Pancreas (tissue), 10 donors: ENCODE results near the gene XRCC3. TPM values are rescaled to one million over a fixed set of nuclear protein-coding genes. Genes with fewer than 3 reads are reported as not detected.

Experiments used
- ATAC-seq, 4 donors: fragments of 200-7000 bp; cut with Tn5 transposase; one replicate each; pipeline versions ENCODE4 v1.8.0 to v1.9.1; 2020; ENCODE audit warnings: mild to moderate bottlenecking in 4 of 4, moderate library complexity in 4 of 4
- DNase-seq, 6 donors: peaks; one replicate each; pipeline ENCODE4 v3.0.0-alpha.2; 2020
- FAIRE-seq: peaks from 2 replicates; lab custom pipeline; 2012; peaks lifted over from hg19 to GRCh38; lab: Jason Lieb, UNC
- H3K27ac ChIP-seq, 4 donors: fragments of 200-600 bp; sonication (generic); 1 replicate in 3 of 4; 2 replicates in 1 of 4; pipeline versions ENCODE4 v1.5.0 to v1.8.0; 2020
- H3K27me3 ChIP-seq, 4 donors: fragments of 200-600 bp; one replicate each; pipeline ENCODE4 v1.8.0; 2021
- H3K36me3 ChIP-seq, 3 donors: fragments of 200-600 bp; sonication (generic) in 1 of 3; one replicate each; pipeline versions ENCODE4 v1.5.0 to v1.8.0; 2020 to 2021
- H3K4me1 ChIP-seq, 3 donors: fragments of 200-600 bp; one replicate each; pipeline ENCODE4 v1.8.0; 2021
- H3K4me3 ChIP-seq, 4 donors: fragments of 200-600 bp; sonication (generic) in 2 of 4; one replicate each; pipeline versions ENCODE4 v1.5.0 to v1.8.0; 2020 to 2021
- H3K9me3 ChIP-seq, 4 donors: fragments of 200-600 bp; one replicate each; pipeline ENCODE4 v1.8.0; 2021
- WGBS, 2 donors: extraction: QIAGEN DNeasy Blood & Tissue Kit; methylation state at CpG; one replicate each; pipeline ENCODE4 v1.1.7; 2013; 5-methylcytosine and 5-hydroxymethylcytosine counted together
- intact Hi-C, 3 donors: fragments of 100-400 bp; cut with DNase I; formaldehyde crosslinking; loops; one replicate each; pipeline versions ENCODE4 v1.11.1 to v1.14.2; 2022
- polyA plus RNA-seq, 2 donors: library from polyadenylated mRNA; stranded (reverse); fragments of 200-250 nt; gene quantifications; one replicate each; pipeline ENCODE4 v1.2.3, GENCODE V29; 2013
- total RNA-seq, 6 donors: library from RNA; stranded (reverse); fragmentation: NEBNext Ultra II Directional in 4 of 6; extraction: Animal tissue kit (Norgen Biotek cat#: 25700) in 4 of 6; gene quantifications; one replicate each; pipeline versions ENCODE4 v1.2.1 to v1.2.4, GENCODE V29; 2021 to 2023
- TF ChIP-seq, protein P1 (sequence below), 4 donors: fragments of 200-600 bp; sonication (generic) in 3 of 4; IDR thresholded peaks; one replicate each; pipeline versions ENCODE4 v1.5.0 to v1.8.0; 2021; ENCODE audit warnings: antibody characterized with exemption in 4 of 4
- donor health status: healthy with polysubstance abuse.
- donor health status: DM: no; HTN: no; CAD: no; lungs with moderate emphysema.
- donor health status: DM: no; HTN: no; CAD: no.
- donor health status: control.
- donor health status: control.
- donor health status: Bipolar disorder and iron deficiency.
- donor health status: DM: yes; HTN: yes; CAD: no.
- donor health status: DM: no; HTN: no; CAD: no.
- donor health status: DM: no; HTN: no; CAD: no.
- donor health status: DM: yes; HTN: yes; CAD: no.

The XRCC3 gene
- total and polyA plus RNA-seq, 8 donors = 1.7 to 5.2 (median 3.0) TPM

DNA sequence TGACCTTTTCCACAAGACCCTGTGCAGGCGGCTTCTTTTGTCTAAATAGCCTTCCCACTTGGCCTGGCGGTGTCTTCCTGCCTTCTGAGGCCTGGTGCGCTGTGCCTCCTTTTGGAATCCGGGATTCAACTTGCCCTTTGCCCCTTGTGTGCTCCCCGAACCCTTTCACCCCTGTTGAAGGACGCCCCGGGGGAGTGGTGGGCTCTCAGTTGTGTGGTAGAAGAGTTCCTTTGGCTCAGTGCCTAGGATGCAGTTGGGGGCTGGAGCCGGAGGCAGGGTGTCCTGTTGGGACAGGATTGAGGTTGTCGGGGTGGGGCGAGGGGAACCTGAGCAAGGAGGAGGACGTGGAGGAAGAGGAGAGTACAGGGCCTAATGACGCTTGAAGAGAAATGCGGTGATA lies 51.7 kb downstream of the XRCC3 start:
- 88 to 91% methylated on average over 13 of the region's 13 CpGs for WGBS, 2 donors
- DNase-seq = no peak
- H3K27me3 ChIP-seq = no peaks in the 10 kb centered on the region
- no peak for FAIRE-seq
- H3K4me1 ChIP-seq = no peaks in the 10 kb centered on the region
- intact Hi-C loops = no loop called here
- TF ChIP-seq, protein P1, sequence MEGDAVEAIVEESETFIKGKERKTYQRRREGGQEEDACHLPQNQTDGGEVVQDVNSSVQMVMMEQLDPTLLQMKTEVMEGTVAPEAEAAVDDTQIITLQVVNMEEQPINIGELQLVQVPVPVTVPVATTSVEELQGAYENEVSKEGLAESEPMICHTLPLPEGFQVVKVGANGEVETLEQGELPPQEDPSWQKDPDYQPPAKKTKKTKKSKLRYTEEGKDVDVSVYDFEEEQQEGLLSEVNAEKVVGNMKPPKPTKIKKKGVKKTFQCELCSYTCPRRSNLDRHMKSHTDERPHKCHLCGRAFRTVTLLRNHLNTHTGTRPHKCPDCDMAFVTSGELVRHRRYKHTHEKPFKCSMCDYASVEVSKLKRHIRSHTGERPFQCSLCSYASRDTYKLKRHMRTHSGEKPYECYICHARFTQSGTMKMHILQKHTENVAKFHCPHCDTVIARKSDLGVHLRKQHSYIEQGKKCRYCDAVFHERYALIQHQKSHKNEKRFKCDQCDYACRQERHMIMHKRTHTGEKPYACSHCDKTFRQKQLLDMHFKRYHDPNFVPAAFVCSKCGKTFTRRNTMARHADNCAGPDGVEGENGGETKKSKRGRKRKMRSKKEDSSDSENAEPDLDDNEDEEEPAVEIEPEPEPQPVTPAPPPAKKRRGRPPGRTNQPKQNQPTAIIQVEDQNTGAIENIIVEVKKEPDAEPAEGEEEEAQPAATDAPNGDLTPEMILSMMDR (IDR thresholded peaks at IDR 0.05) = no peak
- H3K4me3 ChIP-seq = no peak overlapping the region
- peak overlapping the region in 1 of 4 donors; percentile 33 for H3K27ac ChIP-seq
- no peak for ATAC-seq
- peaks cover 0 to 34% (median 8%) of the 10 kb centered on the region in 3 donors for H3K36me3 ChIP-seq
- H3K9me3 ChIP-seq = no peaks in the 10 kb centered on the region

DNA sequence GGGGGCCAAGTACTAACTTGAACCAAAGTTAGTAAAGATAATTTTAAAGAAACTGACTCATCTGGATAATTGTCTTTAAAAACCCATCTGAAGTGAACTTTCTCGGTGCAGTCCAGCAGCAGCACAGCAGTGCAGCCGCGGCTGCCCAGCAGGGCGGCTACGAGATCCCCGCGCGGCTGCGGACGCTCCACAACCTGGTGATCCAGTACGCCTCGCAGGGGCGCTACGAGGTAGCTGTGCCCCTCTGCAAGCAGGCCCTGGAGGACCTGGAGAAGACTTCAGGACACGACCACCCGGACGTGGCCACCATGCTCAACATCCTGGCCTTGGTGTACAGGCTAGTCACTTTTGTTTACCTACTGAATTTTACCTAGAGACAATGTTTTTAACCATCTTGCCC lies 52.7 kb downstream of the XRCC3 start:
- Histone ChIP-seq H3K4me1 (no peaks in the 10 kb centered on the region), H3K4me3 (no peak overlapping the region), H3K27ac (no peak overlapping the region), H3K27me3 (no peaks in the 10 kb centered on the region), H3K9me3 (no peaks in the 10 kb centered on the region), H3K36me3 (peaks cover 0 to 32% (median 8%) of the 10 kb centered on the region in 3 donors)
- DNase-seq (no peak), FAIRE-seq (no peak), ATAC-seq (no peak)
- 96 to 97% methylated on average over 17 of the region's 17 CpGs for WGBS, 2 donors
- TF ChIP-seq, protein P1 (IDR thresholded peaks at IDR 0.05) = no peak
- intact Hi-C loops = no loop called here

DNA sequence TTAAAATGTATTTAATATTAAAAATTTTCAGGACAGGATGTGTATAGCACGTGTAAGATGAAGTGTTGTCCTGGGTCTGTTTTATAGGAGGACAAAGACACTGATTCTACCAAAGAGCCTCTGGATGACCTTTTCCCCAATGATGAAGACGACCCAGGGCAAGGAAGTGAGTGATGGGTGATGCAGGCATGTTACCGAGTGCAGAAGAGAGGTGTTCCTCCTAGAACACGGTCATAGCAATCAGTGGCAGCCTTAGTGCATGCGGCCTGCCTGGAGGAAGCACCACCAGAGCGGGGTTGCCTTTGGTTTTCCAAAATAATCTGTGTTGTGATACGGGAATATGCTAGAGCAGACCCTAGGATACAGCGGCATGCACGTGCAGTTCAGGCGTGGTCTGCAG lies 53.2 kb downstream of the XRCC3 start:
- ATAC-seq = no peak
- intact Hi-C loops = no loop called here
- TF ChIP-seq, protein P1 (IDR thresholded peaks at IDR 0.05) = no peak
- Histone ChIP-seq H3K27ac (no peak overlapping the region), H3K36me3 (peaks cover 0 to 32% (median 8%) of the 10 kb centered on the region in 3 donors), H3K4me1 (no peaks in the 10 kb centered on the region), H3K4me3 (no peak overlapping the region), H3K9me3 (no peaks in the 10 kb centered on the region), H3K27me3 (no peaks in the 10 kb centered on the region)
- no peak for FAIRE-seq
- WGBS, 2 donors = 92 to 93% methylated on average over 10 of the region's 10 CpGs
- no peak for DNase-seq

DNA sequence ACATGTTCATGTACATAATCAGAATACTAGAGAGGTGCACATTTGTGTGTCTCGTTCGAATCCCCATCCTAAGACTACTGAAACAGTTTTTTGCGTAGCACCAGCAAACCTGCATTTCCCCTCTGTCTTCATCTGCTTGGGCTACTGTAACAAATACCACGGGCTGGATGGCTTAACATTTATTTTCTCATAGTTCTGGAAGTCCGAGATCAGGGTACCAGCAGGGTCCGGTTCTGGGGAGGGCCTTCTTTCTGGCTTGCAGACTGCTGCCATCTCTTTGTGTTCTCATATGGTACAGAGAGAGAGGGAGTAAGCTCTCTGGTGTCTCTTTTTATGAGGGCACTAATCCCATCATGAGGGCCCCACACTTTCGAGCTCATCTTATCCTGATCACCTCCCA lies 55.6 kb downstream of the XRCC3 start:
- FAIRE-seq (no peak), ATAC-seq (no peak), DNase-seq (no peak)
- H3K27me3 ChIP-seq = no peaks in the 10 kb centered on the region
- intact Hi-C loops = no loop called here
- no peaks in the 10 kb centered on the region for H3K4me1 ChIP-seq
- peaks cover 3 to 55% (median 18%) of the 10 kb centered on the region in 3 donors for H3K36me3 ChIP-seq
- TF ChIP-seq, protein P1 (IDR thresholded peaks at IDR 0.05) = no peak
- H3K4me3 ChIP-seq = no peak overlapping the region
- H3K27ac ChIP-seq = no peak overlapping the region
- H3K9me3 ChIP-seq = no peaks in the 10 kb centered on the region
- WGBS, 2 donors = 83 to 88% methylated on average over 7 of the region's 7 CpGs

DNA sequence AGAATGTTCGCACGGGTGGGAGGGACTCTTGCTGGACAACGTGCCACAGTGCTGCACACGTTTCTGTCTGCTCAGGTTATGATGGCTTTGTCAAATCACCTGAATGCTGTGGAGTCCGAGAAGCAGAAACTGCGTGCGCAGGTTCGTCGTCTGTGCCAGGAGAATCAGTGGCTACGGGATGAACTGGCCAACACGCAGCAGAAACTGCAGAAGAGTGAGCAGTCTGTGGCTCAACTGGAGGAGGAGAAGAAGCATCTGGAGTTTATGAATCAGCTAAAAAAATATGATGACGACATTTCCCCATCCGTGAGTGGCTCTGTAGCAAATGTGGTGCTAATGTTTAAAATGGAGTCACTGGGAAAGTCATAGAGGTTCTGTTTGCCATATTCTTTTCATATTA lies 57.8 kb downstream of the XRCC3 start:
- DNase-seq = no peak
- Histone ChIP-seq H3K36me3 (peaks cover 3 to 54% (median 10%) of the 10 kb centered on the region in 3 donors), H3K4me3 (no peak overlapping the region), H3K27ac (no peak overlapping the region), H3K4me1 (no peaks in the 10 kb centered on the region), H3K27me3 (no peaks in the 10 kb centered on the region), H3K9me3 (no peaks in the 10 kb centered on the region)
- TF ChIP-seq, protein P1 (IDR thresholded peaks at IDR 0.05) = no peak
- ATAC-seq = peak in 2 of 4 donors; percentile 26 to 56
- WGBS, 2 donors = 82 to 83% methylated on average over 13 of the region's 13 CpGs
- intact Hi-C loops = no loop called here
- no peak for FAIRE-seq
